Measurements from ENCODE around the gene VAMP2.
"Not testable (repeated sequence)": the region's sequence is repeated elsewhere in the genome, so short reads cannot be mapped to it uniquely, and the experiment has no call there.

VAMP2 gene

DNA sequence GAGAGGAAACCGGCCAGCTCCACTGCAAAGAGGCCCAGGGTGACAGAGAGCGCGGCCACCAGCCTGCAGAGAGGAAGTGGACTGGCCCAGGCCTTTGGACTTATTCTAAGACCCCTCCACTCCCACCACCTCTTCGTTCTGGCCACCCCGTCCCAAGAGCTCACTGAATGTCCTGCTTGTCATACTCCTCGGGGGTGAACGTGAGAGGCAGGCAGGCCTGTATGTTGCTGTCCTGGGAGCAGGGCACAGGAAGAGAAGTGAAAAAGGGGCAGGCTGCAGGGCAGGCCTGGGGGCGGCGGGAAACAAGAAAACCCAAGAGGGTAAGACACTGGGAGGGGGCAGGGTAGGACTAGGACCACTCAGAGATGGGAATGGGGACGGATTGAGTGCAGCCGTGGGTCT lies 13.0 kb upstream of the VAMP2 start:
- H3K79me2 ChIP-seq (ENCODE audit: insufficient read depth, low read depth) = no peaks in the 10 kb centered on the region
- no peak overlapping the region; the same call in 1 of the 2 replicates for H3K9ac ChIP-seq
- 0 out of 2 replicates have a peak overlapping the region, but pooled peaks have one; percentile 29 for H3K4me2 ChIP-seq
- no peaks in the 10 kb centered on the region for H3K4me1 ChIP-seq (ENCODE audit: low read depth, poor library complexity, severe bottlenecking)
- TF ChIP-seq, protein P1, sequence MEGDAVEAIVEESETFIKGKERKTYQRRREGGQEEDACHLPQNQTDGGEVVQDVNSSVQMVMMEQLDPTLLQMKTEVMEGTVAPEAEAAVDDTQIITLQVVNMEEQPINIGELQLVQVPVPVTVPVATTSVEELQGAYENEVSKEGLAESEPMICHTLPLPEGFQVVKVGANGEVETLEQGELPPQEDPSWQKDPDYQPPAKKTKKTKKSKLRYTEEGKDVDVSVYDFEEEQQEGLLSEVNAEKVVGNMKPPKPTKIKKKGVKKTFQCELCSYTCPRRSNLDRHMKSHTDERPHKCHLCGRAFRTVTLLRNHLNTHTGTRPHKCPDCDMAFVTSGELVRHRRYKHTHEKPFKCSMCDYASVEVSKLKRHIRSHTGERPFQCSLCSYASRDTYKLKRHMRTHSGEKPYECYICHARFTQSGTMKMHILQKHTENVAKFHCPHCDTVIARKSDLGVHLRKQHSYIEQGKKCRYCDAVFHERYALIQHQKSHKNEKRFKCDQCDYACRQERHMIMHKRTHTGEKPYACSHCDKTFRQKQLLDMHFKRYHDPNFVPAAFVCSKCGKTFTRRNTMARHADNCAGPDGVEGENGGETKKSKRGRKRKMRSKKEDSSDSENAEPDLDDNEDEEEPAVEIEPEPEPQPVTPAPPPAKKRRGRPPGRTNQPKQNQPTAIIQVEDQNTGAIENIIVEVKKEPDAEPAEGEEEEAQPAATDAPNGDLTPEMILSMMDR (conservative IDR thresholded peaks at IDR 0.05; ENCODE audit: low read depth, low read length) = no peak
- H3K36me3 ChIP-seq (ENCODE audit: insufficient read depth) = no peaks in the 10 kb centered on the region
- no peaks in the 10 kb centered on the region for H4K20me1 ChIP-seq (ENCODE audit: insufficient read depth)
- H3K4me3 ChIP-seq (IDR thresholded peaks at IDR 0.05; ENCODE audit: insufficient read depth, low read depth, low read length) = no peak overlapping the region
- no peak overlapping the region for H3K27ac ChIP-seq
- H2AFZ ChIP-seq (ENCODE audit: low read depth) = no peak overlapping the region; the same call in 1 of the 2 replicates
- no peaks in the 10 kb centered on the region for H3K27me3 ChIP-seq (ENCODE audit: insufficient read depth, low read depth)

- H3K9ac ChIP-seq = no peak overlapping the region
- peak overlapping the region; percentile 21; the same call in 1 of the 2 replicates for H3K4me2 ChIP-seq
- no peak overlapping the region; the same call in 1 of the 2 replicates for H2AFZ ChIP-seq (ENCODE audit: low read depth)
- H3K79me2 ChIP-seq (ENCODE audit: insufficient read depth, low read depth) = no peaks in the 10 kb centered on the region
- no peak overlapping the region for H3K4me3 ChIP-seq (IDR thresholded peaks at IDR 0.05; ENCODE audit: insufficient read depth, low read depth, low read length)
- no peaks in the 10 kb centered on the region for H3K27me3 ChIP-seq (ENCODE audit: insufficient read depth, low read depth)
- TF ChIP-seq, protein P1 (conservative IDR thresholded peaks at IDR 0.05; ENCODE audit: low read depth, low read length) = no peak
- no peaks in the 10 kb centered on the region for H3K4me1 ChIP-seq (ENCODE audit: low read depth, poor library complexity, severe bottlenecking)
- no peaks in the 10 kb centered on the region for H4K20me1 ChIP-seq (ENCODE audit: insufficient read depth)
- H3K36me3 ChIP-seq (ENCODE audit: insufficient read depth) = no peaks in the 10 kb centered on the region
- H3K27ac ChIP-seq = peak overlapping the region; percentile 51; the same call in 1 of the 2 replicates
Measured at GRCh38 chr17:8173871-8174322, 11.1 kb upstream of the VAMP2 start.

- H4K20me1 ChIP-seq (ENCODE audit: insufficient read depth) = no peaks in the 10 kb centered on the region
- peak overlapping the region; percentile 51; the same call in 1 of the 2 replicates for H3K27ac ChIP-seq
- peak overlapping the region; percentile 21; the same call in 1 of the 2 replicates for H3K4me2 ChIP-seq
- H3K9ac ChIP-seq = no peak overlapping the region
- no peak overlapping the region for H3K4me3 ChIP-seq (IDR thresholded peaks at IDR 0.05; ENCODE audit: insufficient read depth, low read depth, low read length)
- TF ChIP-seq, protein P1 (conservative IDR thresholded peaks at IDR 0.05; ENCODE audit: low read depth, low read length) = no peak
- H3K27me3 ChIP-seq (ENCODE audit: insufficient read depth, low read depth) = no peaks in the 10 kb centered on the region
- no peaks in the 10 kb centered on the region for H3K36me3 ChIP-seq (ENCODE audit: insufficient read depth)
- H3K79me2 ChIP-seq (ENCODE audit: insufficient read depth, low read depth) = no peaks in the 10 kb centered on the region
- no peak overlapping the region; the same call in 1 of the 2 replicates for H2AFZ ChIP-seq (ENCODE audit: low read depth)
- H3K4me1 ChIP-seq (ENCODE audit: low read depth, poor library complexity, severe bottlenecking) = no peaks in the 10 kb centered on the region
Measured at GRCh38 chr17:8173056-8173870, 10.5 kb upstream of the VAMP2 start.

- not testable (repeated sequence) for H2AFZ ChIP-seq (ENCODE audit: low read depth); H3K4me2 ChIP-seq; H3K9ac ChIP-seq; H3K4me1 ChIP-seq (ENCODE audit: low read depth, poor library complexity, severe bottlenecking); H3K79me2 ChIP-seq (ENCODE audit: insufficient read depth, low read depth); H3K27me3 ChIP-seq (ENCODE audit: insufficient read depth, low read depth); H3K27ac ChIP-seq; H3K36me3 ChIP-seq (ENCODE audit: insufficient read depth); H4K20me1 ChIP-seq (ENCODE audit: insufficient read depth); H3K4me3 ChIP-seq (IDR thresholded peaks at IDR 0.05; ENCODE audit: insufficient read depth, low read depth, low read length)
Measured at GRCh38 chr17:8170186-8170585, 7.4 kb upstream of the VAMP2 start.

DNA sequence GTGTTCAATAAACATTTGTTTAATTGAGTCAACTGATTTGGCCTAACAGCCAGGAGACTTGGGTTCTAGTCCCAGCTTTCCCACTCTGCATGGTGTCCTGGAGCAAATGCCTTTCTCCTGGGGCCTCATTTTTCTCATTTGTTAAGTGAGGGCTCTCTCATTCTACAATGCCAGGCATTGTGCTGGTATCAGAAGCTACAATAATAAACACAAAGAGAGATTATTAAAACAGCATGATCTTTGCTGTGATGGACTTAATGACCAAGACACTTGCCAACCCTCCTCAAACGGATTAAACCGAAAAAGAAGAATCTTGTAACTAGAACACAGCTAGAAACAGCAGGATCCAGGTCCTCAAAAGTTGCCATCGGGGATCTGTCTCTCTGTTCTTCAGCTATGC lies 4.8 kb upstream of the VAMP2 start:
- TF ChIP-seq, protein P1 (conservative IDR thresholded peaks at IDR 0.05; ENCODE audit: low read depth, low read length) = no peak
- H3K27ac ChIP-seq = no peak overlapping the region
- no peaks in the 10 kb centered on the region for H3K79me2 ChIP-seq (ENCODE audit: insufficient read depth, low read depth)
- no peak overlapping the region for H3K4me3 ChIP-seq (IDR thresholded peaks at IDR 0.05; ENCODE audit: insufficient read depth, low read depth, low read length)
- no peak overlapping the region for H3K9ac ChIP-seq
- H4K20me1 ChIP-seq (ENCODE audit: insufficient read depth) = no peaks in the 10 kb centered on the region
- H2AFZ ChIP-seq (ENCODE audit: low read depth) = no peak overlapping the region
- no peaks in the 10 kb centered on the region for H3K4me1 ChIP-seq (ENCODE audit: low read depth, poor library complexity, severe bottlenecking)
- H3K4me2 ChIP-seq = no peak overlapping the region
- no peaks in the 10 kb centered on the region for H3K27me3 ChIP-seq (ENCODE audit: insufficient read depth, low read depth)
- no peaks in the 10 kb centered on the region for H3K36me3 ChIP-seq (ENCODE audit: insufficient read depth)

All from KMS-11 (cell line).